ENCODE measurements around the gene MRFAP1L1. TPM values are rescaled to one million over a fixed set of nuclear protein-coding genes. Genes with fewer than 3 reads are reported as not detected.

Gene MRFAP1L1
- total and polyA plus RNA-seq, 9 of the 15 experiments (the other 6 are each of a cell fraction or from before 2014, with no cell fraction given), result 37.6 to 111 (median 83.8) TPM

DNA sequence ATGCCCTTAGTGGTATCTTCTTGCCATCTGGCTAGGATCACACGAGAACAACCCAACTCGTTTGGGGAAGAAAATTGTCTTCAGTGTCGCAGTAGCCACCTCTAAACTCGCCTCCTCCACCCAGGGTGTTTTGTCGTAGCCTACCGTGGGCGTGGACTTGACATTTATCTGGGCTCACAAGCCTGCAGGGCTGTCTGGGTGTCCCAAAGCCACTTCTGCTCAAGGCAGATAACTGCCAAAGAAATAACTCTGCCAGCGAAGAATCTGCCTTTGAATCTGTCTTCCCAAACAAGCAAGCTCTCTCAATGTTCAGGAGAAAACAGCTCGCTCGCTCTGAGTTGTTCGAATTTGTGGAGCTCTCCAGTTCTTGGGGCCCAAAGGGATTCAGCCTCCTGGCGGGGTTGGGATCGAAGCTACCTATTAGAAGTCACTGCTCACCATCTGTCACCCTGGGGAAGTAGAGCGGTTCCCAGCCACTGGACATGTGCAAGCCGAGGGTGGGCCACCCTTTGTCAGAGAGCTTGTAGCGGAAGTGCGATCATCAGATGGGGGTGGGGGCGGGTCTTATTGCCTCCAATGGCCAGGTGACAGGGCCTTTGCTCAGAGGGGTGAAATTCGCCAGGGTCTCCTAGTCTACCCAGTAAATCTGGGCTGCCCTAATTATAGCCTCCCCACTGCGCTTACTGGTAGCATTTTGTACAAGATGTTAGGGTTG is 21.1 kb upstream of the MRFAP1L1 start (continued):
- TF ChIP-seq, protein P1, sequence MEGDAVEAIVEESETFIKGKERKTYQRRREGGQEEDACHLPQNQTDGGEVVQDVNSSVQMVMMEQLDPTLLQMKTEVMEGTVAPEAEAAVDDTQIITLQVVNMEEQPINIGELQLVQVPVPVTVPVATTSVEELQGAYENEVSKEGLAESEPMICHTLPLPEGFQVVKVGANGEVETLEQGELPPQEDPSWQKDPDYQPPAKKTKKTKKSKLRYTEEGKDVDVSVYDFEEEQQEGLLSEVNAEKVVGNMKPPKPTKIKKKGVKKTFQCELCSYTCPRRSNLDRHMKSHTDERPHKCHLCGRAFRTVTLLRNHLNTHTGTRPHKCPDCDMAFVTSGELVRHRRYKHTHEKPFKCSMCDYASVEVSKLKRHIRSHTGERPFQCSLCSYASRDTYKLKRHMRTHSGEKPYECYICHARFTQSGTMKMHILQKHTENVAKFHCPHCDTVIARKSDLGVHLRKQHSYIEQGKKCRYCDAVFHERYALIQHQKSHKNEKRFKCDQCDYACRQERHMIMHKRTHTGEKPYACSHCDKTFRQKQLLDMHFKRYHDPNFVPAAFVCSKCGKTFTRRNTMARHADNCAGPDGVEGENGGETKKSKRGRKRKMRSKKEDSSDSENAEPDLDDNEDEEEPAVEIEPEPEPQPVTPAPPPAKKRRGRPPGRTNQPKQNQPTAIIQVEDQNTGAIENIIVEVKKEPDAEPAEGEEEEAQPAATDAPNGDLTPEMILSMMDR (IDR thresholded peaks at IDR 0.05 in 2 of 3, conservative IDR thresholded peaks at IDR 0.05 in 1 of 3; ENCODE audit: insufficient read depth in 2 of 3, low read depth in 1 of 3, low read length in 3 of 3), result no peak; a peak in 2 of 6 replicates
- TF ChIP-seq, protein P2, sequence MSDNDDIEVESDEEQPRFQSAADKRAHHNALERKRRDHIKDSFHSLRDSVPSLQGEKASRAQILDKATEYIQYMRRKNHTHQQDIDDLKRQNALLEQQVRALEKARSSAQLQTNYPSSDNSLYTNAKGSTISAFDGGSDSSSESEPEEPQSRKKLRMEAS (CRISPR knock-in tag; IDR thresholded peaks at IDR 0.05), result peak; percentile 79
- TF ChIP-seq, protein P3, sequence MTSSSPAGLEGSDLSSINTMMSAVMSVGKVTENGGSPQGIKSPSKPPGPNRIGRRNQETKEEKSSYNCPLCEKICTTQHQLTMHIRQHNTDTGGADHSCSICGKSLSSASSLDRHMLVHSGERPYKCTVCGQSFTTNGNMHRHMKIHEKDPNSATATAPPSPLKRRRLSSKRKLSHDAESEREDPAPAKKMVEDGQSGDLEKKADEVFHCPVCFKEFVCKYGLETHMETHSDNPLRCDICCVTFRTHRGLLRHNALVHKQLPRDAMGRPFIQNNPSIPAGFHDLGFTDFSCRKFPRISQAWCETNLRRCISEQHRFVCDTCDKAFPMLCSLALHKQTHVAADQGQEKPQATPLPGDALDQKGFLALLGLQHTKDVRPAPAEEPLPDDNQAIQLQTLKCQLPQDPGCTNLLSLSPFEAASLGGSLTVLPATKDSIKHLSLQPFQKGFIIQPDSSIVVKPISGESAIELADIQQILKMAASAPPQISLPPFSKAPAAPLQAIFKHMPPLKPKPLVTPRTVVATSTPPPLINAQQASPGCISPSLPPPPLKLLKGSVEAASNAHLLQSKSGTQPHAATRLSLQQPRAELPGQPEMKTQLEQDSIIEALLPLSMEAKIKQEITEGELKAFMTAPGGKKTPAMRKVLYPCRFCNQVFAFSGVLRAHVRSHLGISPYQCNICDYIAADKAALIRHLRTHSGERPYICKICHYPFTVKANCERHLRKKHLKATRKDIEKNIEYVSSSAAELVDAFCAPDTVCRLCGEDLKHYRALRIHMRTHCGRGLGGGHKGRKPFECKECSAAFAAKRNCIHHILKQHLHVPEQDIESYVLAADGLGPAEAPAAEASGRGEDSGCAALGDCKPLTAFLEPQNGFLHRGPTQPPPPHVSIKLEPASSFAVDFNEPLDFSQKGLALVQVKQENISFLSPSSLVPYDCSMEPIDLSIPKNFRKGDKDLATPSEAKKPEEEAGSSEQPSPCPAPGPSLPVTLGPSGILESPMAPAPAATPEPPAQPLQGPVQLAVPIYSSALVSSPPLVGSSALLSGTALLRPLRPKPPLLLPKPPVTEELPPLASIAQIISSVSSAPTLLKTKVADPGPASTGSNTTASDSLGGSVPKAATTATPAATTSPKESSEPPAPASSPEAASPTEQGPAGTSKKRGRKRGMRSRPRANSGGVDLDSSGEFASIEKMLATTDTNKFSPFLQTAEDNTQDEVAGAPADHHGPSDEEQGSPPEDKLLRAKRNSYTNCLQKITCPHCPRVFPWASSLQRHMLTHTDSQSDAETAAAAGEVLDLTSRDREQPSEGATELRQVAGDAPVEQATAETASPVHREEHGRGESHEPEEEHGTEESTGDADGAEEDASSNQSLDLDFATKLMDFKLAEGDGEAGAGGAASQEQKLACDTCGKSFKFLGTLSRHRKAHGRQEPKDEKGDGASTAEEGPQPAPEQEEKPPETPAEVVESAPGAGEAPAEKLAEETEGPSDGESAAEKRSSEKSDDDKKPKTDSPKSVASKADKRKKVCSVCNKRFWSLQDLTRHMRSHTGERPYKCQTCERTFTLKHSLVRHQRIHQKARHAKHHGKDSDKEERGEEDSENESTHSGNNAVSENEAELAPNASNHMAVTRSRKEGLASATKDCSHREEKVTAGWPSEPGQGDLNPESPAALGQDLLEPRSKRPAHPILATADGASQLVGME (CRISPR knock-in tag; IDR thresholded peaks at IDR 0.05), result no peak
- TF ChIP-seq SIN3A (IDR thresholded peaks at IDR 0.05; ENCODE audit: borderline replicate concordance in 2 of 2, control insufficient read depth in 1 of 2, low read depth in 2 of 2, low read length in 2 of 2) (no peak), ESRRA (IDR thresholded peaks at IDR 0.05; ENCODE audit: borderline replicate concordance, low read depth) (peak; percentile 61; the same call in 1 of the 2 replicates), SMAD1 (IDR thresholded peaks at IDR 0.05; ENCODE audit: low read depth, low read length, partially characterized antibody) (peak; percentile 84), SREBF2 (CRISPR knock-in tag; IDR thresholded peaks at IDR 0.05) (no peak), MYNN (IDR thresholded peaks at IDR 0.05) (peak; percentile 82; the same call in 1 of the 2 replicates), MYNN (CRISPR knock-in tag; IDR thresholded peaks at IDR 0.05) (no peak), TAF9B (IDR thresholded peaks at IDR 0.05; ENCODE audit: partially characterized antibody) (peak; percentile 41)
- TF ChIP-seq, protein P4, sequence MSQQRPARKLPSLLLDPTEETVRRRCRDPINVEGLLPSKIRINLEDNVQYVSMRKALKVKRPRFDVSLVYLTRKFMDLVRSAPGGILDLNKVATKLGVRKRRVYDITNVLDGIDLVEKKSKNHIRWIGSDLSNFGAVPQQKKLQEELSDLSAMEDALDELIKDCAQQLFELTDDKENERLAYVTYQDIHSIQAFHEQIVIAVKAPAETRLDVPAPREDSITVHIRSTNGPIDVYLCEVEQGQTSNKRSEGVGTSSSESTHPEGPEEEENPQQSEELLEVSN (IDR thresholded peaks at IDR 0.05; ENCODE audit: borderline replicate concordance in 1 of 2, extremely low read depth in 1 of 2, insufficient read depth in 1 of 2, insufficient read length in 1 of 2, low read depth in 1 of 2, low read length in 1 of 2, poor library complexity in 1 of 2, severe bottlenecking in 1 of 2), result peak in 1 of 2 experiments; percentile 80
- TF ChIP-seq, protein P5, sequence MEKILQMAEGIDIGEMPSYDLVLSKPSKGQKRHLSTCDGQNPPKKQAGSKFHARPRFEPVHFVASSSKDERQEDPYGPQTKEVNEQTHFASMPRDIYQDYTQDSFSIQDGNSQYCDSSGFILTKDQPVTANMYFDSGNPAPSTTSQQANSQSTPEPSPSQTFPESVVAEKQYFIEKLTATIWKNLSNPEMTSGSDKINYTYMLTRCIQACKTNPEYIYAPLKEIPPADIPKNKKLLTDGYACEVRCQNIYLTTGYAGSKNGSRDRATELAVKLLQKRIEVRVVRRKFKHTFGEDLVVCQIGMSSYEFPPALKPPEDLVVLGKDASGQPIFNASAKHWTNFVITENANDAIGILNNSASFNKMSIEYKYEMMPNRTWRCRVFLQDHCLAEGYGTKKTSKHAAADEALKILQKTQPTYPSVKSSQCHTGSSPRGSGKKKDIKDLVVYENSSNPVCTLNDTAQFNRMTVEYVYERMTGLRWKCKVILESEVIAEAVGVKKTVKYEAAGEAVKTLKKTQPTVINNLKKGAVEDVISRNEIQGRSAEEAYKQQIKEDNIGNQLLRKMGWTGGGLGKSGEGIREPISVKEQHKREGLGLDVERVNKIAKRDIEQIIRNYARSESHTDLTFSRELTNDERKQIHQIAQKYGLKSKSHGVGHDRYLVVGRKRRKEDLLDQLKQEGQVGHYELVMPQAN (IDR thresholded peaks at IDR 0.05; ENCODE audit: borderline replicate concordance), result 0 out of 2 replicates have a peak, but pooled peaks have one; percentile 47
- TF ChIP-seq, protein P6, sequence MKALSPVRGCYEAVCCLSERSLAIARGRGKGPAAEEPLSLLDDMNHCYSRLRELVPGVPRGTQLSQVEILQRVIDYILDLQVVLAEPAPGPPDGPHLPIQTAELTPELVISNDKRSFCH (CRISPR knock-in tag; IDR thresholded peaks at IDR 0.05), result no peak
- TF ChIP-seq, protein P6 (tag; IDR thresholded peaks at IDR 0.05), result peak; percentile 27; the same call in 1 of the 2 replicates
